NCI-H524 (cell line): ENCODE data around the gene MED9.
A peak's percentile ranks its signal among the peaks of the same experiment; 100 is the strongest.
"Not testable (repeated sequence)": the region's sequence is repeated elsewhere in the genome, so short reads cannot be mapped to it uniquely, and the experiment has no call there.

Source experiments
- DNase-seq, 2 experiments: peaks; one replicate each; lab custom pipeline; 2025; lab: John Stamatoyannopoulos, UW

MED9 gene

DNA sequence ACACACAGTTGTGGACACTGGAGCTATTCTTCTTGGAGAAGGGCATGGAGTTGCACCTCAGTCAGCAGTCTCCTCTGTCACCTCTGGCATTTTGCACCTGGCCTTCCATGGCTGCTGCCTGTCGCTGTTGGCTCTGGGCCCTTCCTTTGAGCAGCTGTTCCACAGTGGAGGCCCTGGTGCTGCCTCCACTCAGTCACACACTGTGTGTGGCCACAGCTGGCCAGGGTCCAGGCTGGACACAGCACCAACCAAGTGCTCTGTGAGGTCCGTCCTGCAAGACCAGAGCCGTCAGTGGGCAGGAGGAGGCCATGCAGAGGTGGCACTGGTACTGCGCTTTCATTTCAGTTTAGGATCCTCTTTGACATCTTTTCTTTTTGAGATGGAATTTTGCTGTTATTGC lies 21.6 kb upstream of the MED9 start:
- DNase-seq, result no peak

- no peak for DNase-seq
Observed at GRCh38 chr17:17456251-17456650, 20.5 kb upstream of the MED9 start.

DNA sequence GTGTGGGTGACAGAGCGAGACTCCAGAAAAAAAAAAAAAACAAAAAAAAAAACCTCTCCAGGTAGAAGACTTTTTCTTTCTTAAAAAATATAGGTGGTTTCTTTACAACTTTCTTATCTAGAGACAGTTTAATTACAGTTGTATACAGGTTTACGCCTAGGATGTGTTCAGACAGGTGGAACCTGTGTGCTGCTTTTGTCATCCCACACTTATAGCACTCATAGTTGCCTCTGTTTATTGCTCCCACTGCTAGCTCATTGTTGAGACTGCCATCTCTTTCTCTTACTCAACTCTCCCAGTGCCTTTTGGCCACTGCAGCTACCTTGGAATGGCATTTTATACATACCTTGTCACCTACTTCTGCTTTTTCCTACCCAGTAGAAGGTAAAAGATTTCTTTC lies 19.1 kb upstream of the MED9 start:
- DNase-seq, result no peak

- DNase-seq, result no peak
Observed at GRCh38 chr17:17460038-17460437, 16.8 kb upstream of the MED9 start.

GRCh38 chr17:17462048-17462824 lies 14.6 kb upstream of the MED9 start:
- DNase-seq, result no peak

- no peak for DNase-seq
Observed at GRCh38 chr17:17463821-17464220, 13.0 kb upstream of the MED9 start.

- not testable (repeated sequence) for DNase-seq
Observed at GRCh38 chr17:17465878-17466277, 10.9 kb upstream of the MED9 start.

GRCh38 chr17:17466511-17466910 lies 10.3 kb upstream of the MED9 start:
- DNase-seq, result peak; percentile 44 to 56

- DNase-seq, result peak; percentile 91 to 96
Observed at GRCh38 chr17:17467016-17467415, 9.8 kb upstream of the MED9 start.

DNA sequence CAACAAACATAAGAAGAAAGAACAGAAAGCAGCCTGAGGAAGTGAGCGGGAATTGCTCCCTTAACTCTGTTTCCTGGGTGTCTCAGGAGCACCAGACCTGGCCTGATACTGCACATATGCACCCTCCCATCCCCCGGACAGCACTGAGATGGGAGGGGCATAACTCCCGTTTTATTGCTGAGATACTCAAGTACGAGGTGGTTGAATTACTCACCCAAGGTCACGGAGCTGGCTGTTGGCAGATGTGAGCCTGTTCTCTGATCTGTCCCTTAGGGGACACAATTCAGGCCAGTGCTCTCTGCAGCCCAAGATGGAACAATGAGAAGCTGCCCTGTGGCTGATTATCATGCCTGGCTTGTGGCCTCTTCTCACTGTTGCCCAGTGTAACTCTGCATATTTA lies 9.1 kb upstream of the MED9 start:
- peak; percentile 87 to 94 for DNase-seq

DNA sequence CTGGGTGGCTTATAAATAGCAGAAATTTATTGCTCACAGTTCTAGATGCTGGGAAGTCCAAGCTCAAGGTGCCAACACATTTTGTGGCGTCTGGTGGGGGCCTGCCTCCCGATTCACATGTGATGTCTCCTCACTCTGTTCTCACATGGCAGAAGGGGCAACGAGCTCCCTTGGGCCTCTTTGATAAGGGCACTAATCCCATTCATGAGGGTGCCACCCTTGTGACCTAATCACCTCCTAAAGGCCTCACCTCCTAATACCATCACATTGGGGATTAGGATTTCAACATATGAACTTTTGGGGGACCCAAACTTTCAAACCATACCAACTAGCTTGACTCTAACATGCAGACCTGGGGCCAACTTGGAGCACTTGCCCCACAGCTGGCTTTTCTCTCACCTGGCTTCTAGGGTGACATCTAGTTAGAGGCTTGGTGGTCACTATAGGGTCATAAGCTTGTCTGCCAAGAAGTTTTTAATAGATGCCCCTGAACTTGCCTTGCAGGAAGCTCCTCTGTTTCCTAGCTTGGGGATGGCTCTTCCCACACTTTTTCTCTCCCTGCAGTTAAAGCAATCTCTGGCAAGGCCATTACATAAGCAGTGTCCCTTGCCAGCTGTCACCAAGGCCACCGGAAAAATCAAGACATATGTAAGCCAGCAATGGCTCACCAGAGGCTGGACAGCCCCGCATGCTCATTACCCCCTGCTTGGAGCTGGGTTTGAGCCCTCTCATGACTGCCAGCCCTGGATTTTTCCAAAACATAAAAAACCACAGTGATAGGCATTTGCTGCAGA lies 8.4 kb upstream of the MED9 start:
- DNase-seq, result peak in 1 of 2 experiments; percentile 68

DNA sequence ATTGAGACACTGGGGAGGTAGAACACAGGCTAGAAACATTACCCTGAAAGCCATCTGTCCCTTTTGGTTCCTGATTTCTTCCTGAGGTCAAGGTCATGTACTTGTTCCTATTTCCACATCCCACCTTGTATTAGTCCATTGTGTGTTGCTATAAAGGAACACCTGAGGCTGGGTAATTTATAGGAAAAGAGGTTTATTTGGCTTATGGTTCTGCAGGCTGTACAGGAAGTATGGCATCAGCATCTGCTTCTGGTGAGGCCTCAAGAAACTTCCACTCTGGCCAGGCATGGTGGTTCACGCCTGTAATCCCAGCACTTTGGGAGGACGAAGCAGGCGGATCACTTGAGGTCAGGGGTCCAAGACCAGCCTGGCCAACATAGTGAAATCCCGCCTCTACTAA lies 7.4 kb upstream of the MED9 start:
- DNase-seq, result peak in 1 of 2 experiments; percentile 21

- DNase-seq, result no peak
Observed at GRCh38 chr17:17469996-17470395, 6.8 kb upstream of the MED9 start.

DNA sequence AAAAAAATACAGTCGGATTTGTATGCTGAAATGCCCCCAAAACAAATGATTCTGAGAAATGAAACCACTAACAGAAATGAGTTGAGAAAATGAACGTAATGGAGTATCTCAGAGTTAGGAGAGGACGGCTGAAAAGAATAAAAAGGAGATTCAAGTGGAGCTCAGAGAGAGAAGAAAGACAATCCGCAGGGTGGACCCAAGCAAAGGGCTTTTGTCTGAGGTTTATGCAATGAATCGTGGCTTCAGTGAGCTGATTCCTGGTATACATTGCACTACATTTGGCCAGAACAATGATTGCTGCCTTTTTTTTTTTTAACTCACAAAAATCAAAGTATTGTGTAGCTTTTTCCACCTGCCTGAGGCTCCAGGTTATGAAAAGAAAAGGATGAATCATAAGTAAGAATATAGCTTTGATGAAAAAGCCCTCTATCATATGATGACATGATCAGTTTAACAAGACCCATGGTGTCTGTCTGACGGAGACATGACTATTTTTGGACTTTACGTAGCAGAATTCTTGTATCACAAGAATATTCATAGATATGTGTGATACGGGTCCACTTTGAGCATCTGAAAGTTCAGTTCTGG lies 4.4 kb upstream of the MED9 start:
- no peak for DNase-seq

- no peak for DNase-seq
Observed at GRCh38 chr17:17474341-17474740, 2.5 kb upstream of the MED9 start.

DNA sequence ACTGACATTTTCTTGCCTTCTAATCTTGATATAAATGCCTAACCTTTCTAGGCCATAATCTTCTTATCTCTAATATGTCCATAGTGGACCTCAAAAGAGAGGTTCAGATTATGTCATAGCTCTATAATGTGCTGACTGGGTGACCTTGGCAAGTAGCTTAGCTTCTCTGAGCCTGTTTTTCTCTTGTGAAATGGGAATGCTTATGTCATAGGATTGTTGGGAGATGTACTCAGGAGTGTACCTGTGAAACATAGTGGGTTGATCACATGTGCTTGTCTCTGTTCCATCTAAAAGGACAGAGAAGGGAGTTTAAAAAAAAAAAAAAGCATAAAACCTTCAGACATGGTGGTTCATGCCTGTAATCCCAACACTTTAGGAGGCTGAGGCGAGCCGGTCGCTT lies 2.4 kb downstream of the MED9 start:
- no peak for DNase-seq

GRCh38 chr17:17480593-17481148 lies 3.9 kb downstream of the MED9 start:
- DNase-seq, result no peak

- DNase-seq, result no peak
Observed at GRCh38 chr17:17481860-17482259, 5.1 kb downstream of the MED9 start.

GRCh38 chr17:17484451-17484899 lies 7.7 kb downstream of the MED9 start:
- DNase-seq, result peak; percentile 31 to 62

DNA sequence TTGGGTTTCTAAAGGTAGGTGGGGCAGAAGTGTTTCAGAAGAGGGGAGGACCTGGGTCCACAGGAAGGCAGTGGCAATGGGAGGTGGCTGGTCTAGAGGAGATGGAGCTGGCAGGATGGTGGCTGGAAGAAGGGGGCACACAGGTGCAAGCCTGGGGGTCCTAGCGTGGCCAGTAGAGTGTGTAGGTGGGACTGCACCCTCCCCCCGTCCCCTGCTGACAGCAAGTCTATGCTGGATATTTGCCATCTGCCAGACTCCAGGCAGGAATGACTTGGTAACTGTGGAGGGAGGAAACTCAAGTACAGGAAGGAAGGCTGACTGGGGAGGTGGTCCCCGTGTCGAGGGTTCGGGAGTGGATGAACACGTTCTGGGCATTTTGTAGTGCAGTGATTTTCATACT lies 8.6 kb downstream of the MED9 start:
- peak; percentile 60 to 69 for DNase-seq

- not testable (repeated sequence) for DNase-seq
Observed at GRCh38 chr17:17486416-17486815, 9.6 kb downstream of the MED9 start.

GRCh38 chr17:17487998-17488397 lies 11.2 kb downstream of the MED9 start:
- no peak for DNase-seq
